Epithelial cell of umbilical artery (primary cell): ENCODE results near the gene ZDHHC20. TPM values are rescaled to one million over a fixed set of nuclear protein-coding genes. Genes with fewer than 3 reads are reported as not detected.

ENCODE experiments used
- total RNA-seq: library from RNA; depleted of rRNA; stranded (reverse); fragments of >200 nt; gene quantifications from 2 replicates; pipeline ENCODE4 v1.2.3, GENCODE V29; 2014

ZDHHC20 gene
- 100 and 108 TPM in 2 replicates for total RNA-seq

GRCh38 chr13:21458813-21459701, at the start of gene ZDHHC20:
Gene ZDHHC20 (minus strand): TSS chr13:21459303. CDS start chr13:21459171, 132 bp downstream.

Other genes starting within 250 kb of the ZDHHC20 start
- 41.5 and 51.0 TPM in 2 replicates for gene MICU2, start 144.9 kb upstream of the ZDHHC20 start, total RNA-seq
- under 0.01 TPM in 1 of 2 replicates, not detected in the other for gene FGF9, start 211.8 kb upstream of the ZDHHC20 start, total RNA-seq